Lung (tissue), 12 donors: ENCODE results near the gene SNX22. TPM values are rescaled to one million over a fixed set of nuclear protein-coding genes. Genes with fewer than 3 reads are reported as not detected.
A peak's percentile ranks its signal among the peaks of the same experiment; 100 is the strongest.
"Not testable (repeated sequence)": the region's sequence is repeated elsewhere in the genome, so short reads cannot be mapped to it uniquely, and the experiment has no call there.

ENCODE experiments used
- ATAC-seq: fragments of 200-7000 bp; cut with Tn5 transposase; one replicate; pipeline ENCODE4 v1.9.1; 2020; ENCODE audit warnings: moderate number of reproducible peaks; ENCODE audit not compliant: insufficient read depth, low FRiP score
- DNase-seq, 3 donors: peaks; one replicate each; pipeline ENCODE4 v3.0.0-alpha.2; 2013 to 2017
- H3K27ac ChIP-seq, 2 donors: one replicate each; pipeline ENCODE4 v1.5.1; 2013; ENCODE audit warnings: mild to moderate bottlenecking in 2 of 2, moderate library complexity in 2 of 2, control low read depth in 1 of 2, inconsistent platforms in 1 of 2, low read depth in 1 of 2, low read length in 1 of 2
- H3K27me3 ChIP-seq, 3 donors: one replicate each; pipeline ENCODE4 v1.5.1; 2013; ENCODE audit warnings: low read length in 2 of 3; ENCODE audit not compliant: control insufficient read depth in 3 of 3, insufficient read depth in 3 of 3
- H3K36me3 ChIP-seq, 4 donors: one replicate each; pipeline ENCODE4 v1.5.1; 2013; ENCODE audit warnings: low read length in 4 of 4, mild to moderate bottlenecking in 1 of 4, moderate library complexity in 1 of 4; ENCODE audit not compliant: control insufficient read depth in 4 of 4, insufficient read depth in 4 of 4
- H3K4me1 ChIP-seq, 5 donors: one replicate each; pipeline ENCODE4 v1.5.1; 2013; ENCODE audit warnings: low read length in 5 of 5, mild to moderate bottlenecking in 2 of 5, moderate library complexity in 1 of 5; ENCODE audit not compliant: control insufficient read depth in 5 of 5, insufficient read depth in 5 of 5
- H3K4me3 ChIP-seq: one replicate; pipeline ENCODE4 v1.5.1; 2013; ENCODE audit warnings: mild to moderate bottlenecking, control low read depth, moderate library complexity
- H3K9ac ChIP-seq, 2 donors: one replicate each; pipeline ENCODE4 v1.5.1; 2013; ENCODE audit warnings: low read length in 2 of 2, control low read depth in 1 of 2; ENCODE audit not compliant: insufficient read depth in 1 of 2
- H3K9me3 ChIP-seq, 4 donors: one replicate each; pipeline ENCODE4 v1.5.1; 2013; ENCODE audit warnings: low read length in 3 of 4, mild to moderate bottlenecking in 1 of 4, moderate library complexity in 1 of 4; ENCODE audit not compliant: control insufficient read depth in 4 of 4, insufficient read depth in 3 of 4
- CTCF ChIP-seq: IDR thresholded peaks from 2 replicates; pipeline ENCODE4 v1.5.1; 2012; ENCODE audit warnings: mild to moderate bottlenecking; ENCODE audit errors: control extremely low read depth, extremely low read depth
- WGBS, 2 donors: extraction: QIAGEN DNeasy Blood & Tissue Kit; methylation state at CpG; one replicate each; pipeline ENCODE4 v1.1.7; 2013; 5-methylcytosine and 5-hydroxymethylcytosine counted together
- polyA plus RNA-seq, 2 donors: library from polyadenylated mRNA; stranded (reverse); fragments of 200-250 nt; gene quantifications; one replicate each; pipeline ENCODE4 v1.2.1, GENCODE V29; 2013
- total RNA-seq, 2 donors: library from RNA; depleted of rRNA in 1 of 2; stranded (reverse); fragments of >200 nt in 1 of 2; gene quantifications; one replicate each; pipeline ENCODE4 v1.2.1, GENCODE V29; 2014 to 2021
- donor health status: control.
- donor health status: control.
- donor health status: Bipolar disorder and iron deficiency.
- donor health status: healthy.
- donor health status: DM: yes; HTN: yes; CAD: no.

SNX22 gene
- total and polyA plus RNA-seq, 4 donors = 3.4 to 20.3 (median 9.2) TPM

DNA sequence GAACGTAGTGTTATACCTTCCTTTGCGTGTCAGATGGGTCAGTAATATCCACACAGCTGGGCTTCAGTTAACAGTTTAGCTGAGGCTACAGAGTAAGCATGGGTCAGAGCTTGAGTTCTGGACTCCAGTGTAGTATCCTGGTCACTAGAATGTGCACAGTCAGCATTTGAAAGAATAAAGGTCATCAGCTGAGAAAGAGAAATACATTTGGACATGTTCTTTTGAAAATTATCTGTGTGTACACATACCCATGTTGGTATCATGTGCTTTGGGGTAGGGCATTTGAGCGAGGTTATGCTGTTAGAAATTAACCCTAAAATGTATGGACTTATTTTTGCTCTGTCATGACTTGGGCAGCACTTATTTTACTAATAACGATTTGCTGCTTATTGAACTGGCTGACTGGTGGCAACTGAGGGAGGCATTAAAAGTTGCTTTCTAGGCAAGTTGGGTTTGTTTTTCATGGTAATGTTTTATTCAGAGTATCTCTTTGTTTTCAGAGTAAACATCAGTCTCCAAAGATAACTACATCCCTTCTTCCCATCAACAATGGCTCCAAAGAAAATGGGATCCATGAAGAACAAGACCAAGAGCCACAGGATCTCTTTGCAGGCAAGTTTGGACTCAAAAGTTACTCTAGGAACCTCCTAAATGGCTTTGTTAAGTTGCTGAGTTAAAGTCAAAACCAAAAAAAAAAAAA, 39.3 kb upstream of the SNX22 start:
- TF ChIP-seq CTCF = no peak
- Histone ChIP-seq H3K27ac (no peak overlapping the region), H3K27me3 (peaks cover 0 to 2% (median 0%) of the 10 kb centered on the region in 3 donors), H3K4me3 (no peak overlapping the region), H3K9me3 (no peaks in the 10 kb centered on the region), H3K4me1 (peaks cover 0 to 26% (median 11%) of the 10 kb centered on the region in 5 donors), H3K36me3 (peaks cover 0 to 28% (median 15%) of the 10 kb centered on the region in 4 donors), H3K9ac (peak overlapping the region in 1 of 2 donors; percentile 26)
- DNase-seq = no peak
- ATAC-seq = no peak
- 71 to 78% methylated on average over 4 of the region's 4 CpGs for WGBS, 2 donors

DNA sequence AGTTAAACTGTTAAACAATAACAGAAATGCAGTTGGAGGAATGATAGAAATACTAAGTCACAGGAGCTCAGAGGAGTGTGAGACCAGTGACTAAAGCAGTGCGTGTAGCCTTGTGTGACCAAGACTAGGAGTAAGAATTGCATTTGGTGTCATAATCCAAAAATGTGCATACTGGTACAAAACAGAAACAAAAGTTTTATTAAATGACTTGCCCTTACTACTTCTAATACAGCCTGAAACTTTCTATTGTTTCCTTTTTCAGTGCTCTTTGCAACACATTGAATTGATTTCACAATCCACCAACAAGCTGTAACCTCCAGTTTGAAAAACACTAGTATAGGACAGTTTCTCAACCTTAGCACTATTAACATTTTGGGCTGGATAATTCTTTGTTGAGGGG, 38.6 kb upstream of the SNX22 start:
- Histone ChIP-seq H3K27me3 (peaks cover 0 to 2% (median 0%) of the 10 kb centered on the region in 3 donors), H3K27ac (no peak overlapping the region), H3K4me3 (no peak overlapping the region), H3K9ac (no peak overlapping the region), H3K9me3 (no peaks in the 10 kb centered on the region), H3K4me1 (peaks cover 0 to 21% (median 11%) of the 10 kb centered on the region in 5 donors), H3K36me3 (peaks cover 0 to 32% (median 18%) of the 10 kb centered on the region in 4 donors)
- no peak for TF ChIP-seq CTCF
- 48 to 78% methylated on average over 1 of the region's 1 CpG for WGBS, 2 donors
- no peak for ATAC-seq
- DNase-seq = no peak

- ATAC-seq (peak; percentile 62), DNase-seq (peak in 1 of 3 donors; percentile 34)
- no peaks in the 10 kb centered on the region for H3K27me3 ChIP-seq
- H3K36me3 ChIP-seq = peaks cover 14 to 58% (median 28%) of the 10 kb centered on the region in 4 donors
- H3K9ac ChIP-seq = no peak overlapping the region
- TF ChIP-seq CTCF = no peak
- no peak overlapping the region for H3K27ac ChIP-seq
- 70 to 86% methylated on average over 5 of the region's 5 CpGs for WGBS, 2 donors
- no peaks in the 10 kb centered on the region for H3K9me3 ChIP-seq
- H3K4me3 ChIP-seq = no peak overlapping the region
- H3K4me1 ChIP-seq = peaks cover 0 to 3% (median 0%) of the 10 kb centered on the region in 5 donors
Measured at GRCh38 chr15:64117759-64118487, 33.6 kb upstream of the SNX22 start.

- H3K9ac ChIP-seq, ATAC-seq, DNase-seq, H3K27me3 ChIP-seq, H3K4me3 ChIP-seq, H3K4me1 ChIP-seq, H3K9me3 ChIP-seq, H3K27ac ChIP-seq: not testable (repeated sequence)
- WGBS, 2 donors = 97% methylated on average over 2 of the region's 2 CpGs
- H3K36me3 ChIP-seq = peaks cover 24 to 55% (median 28%) of the 10 kb centered on the region in 4 donors
Measured at GRCh38 chr15:64120322-64120721, 31.2 kb upstream of the SNX22 start.
